PC-9 (cell line): ENCODE results near the gene AQP9.

Experiments used
- EZH2 ChIP-seq: fragments of 200-600 bp; sonication (generic); IDR thresholded peaks from 2 replicates; pipeline ENCODE4 v1.8.0; 2017; ENCODE audit warnings: antibody characterized with exemption, low read depth
- TF ChIP-seq, protein P1 (sequence below): fragments of 200-600 bp; sonication (generic); conservative IDR thresholded peaks from 2 replicates; pipeline ENCODE4 v1.6.1; 2017; ENCODE audit warnings: mixed run types, antibody characterized with exemption, mild to moderate bottlenecking, moderate library complexity

DNA sequence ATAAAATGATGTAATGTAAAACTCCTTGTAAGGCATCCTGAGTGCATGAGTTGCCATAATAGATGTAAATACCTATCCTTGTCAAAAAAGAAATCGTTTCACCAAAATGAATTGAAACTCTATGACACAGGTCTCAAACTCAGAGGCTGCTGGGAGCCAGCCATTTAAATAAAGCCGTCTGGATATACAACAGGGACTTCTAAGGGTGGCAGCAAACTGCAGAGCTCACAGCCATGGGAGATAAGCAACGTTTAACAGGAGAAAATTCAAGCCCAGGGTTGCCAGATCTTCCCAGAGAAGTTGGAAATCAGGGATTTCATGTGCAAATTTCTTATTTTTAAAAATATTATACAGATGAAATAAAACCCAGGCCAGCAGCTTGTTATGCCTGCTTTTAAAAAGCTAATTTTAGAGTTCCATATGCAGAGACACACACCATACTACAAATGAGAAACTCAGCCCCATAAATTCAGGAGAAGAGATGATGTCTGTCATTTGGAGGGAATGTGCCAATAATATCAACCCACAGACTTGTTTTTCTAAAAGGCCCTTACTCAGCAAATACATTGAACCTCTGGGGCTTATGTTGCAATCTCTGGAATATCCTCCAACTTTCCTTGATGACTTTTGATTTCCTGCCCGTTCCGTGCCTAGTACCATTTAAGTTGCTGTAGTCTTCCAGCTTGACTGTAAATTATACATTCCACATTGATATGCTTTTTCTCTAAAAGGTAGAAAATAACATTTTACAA lies 75.6 kb downstream of the AQP9 start:
- TF ChIP-seq, protein P1, sequence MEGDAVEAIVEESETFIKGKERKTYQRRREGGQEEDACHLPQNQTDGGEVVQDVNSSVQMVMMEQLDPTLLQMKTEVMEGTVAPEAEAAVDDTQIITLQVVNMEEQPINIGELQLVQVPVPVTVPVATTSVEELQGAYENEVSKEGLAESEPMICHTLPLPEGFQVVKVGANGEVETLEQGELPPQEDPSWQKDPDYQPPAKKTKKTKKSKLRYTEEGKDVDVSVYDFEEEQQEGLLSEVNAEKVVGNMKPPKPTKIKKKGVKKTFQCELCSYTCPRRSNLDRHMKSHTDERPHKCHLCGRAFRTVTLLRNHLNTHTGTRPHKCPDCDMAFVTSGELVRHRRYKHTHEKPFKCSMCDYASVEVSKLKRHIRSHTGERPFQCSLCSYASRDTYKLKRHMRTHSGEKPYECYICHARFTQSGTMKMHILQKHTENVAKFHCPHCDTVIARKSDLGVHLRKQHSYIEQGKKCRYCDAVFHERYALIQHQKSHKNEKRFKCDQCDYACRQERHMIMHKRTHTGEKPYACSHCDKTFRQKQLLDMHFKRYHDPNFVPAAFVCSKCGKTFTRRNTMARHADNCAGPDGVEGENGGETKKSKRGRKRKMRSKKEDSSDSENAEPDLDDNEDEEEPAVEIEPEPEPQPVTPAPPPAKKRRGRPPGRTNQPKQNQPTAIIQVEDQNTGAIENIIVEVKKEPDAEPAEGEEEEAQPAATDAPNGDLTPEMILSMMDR, result no peak
- no peak for TF ChIP-seq EZH2
